Heart left ventricle (tissue), 13 donors: ENCODE results near the gene XNDC1N.

Experiments used
- POLR2A ChIP-seq, 2 donors: fragments of 450-650 bp; IDR thresholded peaks; one replicate each; pipeline ENCODE4 v1.6.1; 2017; ENCODE audit warnings: antibody characterized with exemption in 2 of 2, mild to moderate bottlenecking in 2 of 2, moderate library complexity in 2 of 2
- TF ChIP-seq, protein P1 (sequence below), 12 donors: fragments of 200-600 bp; sonication (generic) in 4 of 12; IDR thresholded peaks; one replicate each; pipeline versions ENCODE4 v1.5.0 to v1.8.0; 2018 to 2022; ENCODE audit warnings: antibody characterized with exemption in 12 of 12, mild to moderate bottlenecking in 5 of 12
- donor health status: ischemic (EF 13 %, LVEDD 7.1; RV severe dilation, severe dysfunction).
- donor health status: DM: no; HTN: yes; CAD: no.
- donor health status: DM: no; HTN: no; CAD: no.
- donor health status: ischemic (EF 25% LVEDD 6.9; RV normal size, moderate dysfunction).
- donor health status: ischemic (EF 25% LVEDD 5.7; RV mildly dilated, moderate dysfunction).
- donor health status: ischemic (EF 35%, LVEDD 5.7; RV mildly dilated, moderate dysfunction).
- donor health status: nonischemic (EF 11% LVEDD 7.7; RV severe dilation, severe dysfunction).
- donor health status: DM: yes; HTN: yes; CAD: no.
- donor health status: PGD.
- donor health status: ischemic (EF 29% LVEDD 5.4; RV normal size, mild dysfunction).
- donor health status: nonischemic (EF 23%, LVEDD 6.1; RV moderate dilation, normal function).

DNA sequence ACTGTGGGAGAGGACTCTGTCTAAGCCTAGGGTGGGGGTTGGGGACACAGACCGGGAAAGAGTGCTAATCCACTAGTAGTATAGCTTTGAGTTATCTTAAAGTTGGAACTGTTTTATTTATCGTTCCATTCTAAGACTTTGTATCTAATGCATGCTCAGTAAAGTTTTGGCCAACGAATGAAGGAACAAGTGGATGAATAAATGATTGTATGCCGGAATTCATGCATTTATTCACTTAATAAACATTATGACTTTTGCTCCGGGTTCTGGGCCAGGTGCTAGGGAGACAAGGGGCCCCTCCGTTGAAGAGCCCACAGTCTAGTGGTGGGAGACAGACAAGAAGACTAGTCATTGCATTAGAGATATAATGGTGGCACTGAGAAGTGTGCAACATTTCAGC lies 1.1 kb upstream of the XNDC1N start:
- TF ChIP-seq, protein P1, sequence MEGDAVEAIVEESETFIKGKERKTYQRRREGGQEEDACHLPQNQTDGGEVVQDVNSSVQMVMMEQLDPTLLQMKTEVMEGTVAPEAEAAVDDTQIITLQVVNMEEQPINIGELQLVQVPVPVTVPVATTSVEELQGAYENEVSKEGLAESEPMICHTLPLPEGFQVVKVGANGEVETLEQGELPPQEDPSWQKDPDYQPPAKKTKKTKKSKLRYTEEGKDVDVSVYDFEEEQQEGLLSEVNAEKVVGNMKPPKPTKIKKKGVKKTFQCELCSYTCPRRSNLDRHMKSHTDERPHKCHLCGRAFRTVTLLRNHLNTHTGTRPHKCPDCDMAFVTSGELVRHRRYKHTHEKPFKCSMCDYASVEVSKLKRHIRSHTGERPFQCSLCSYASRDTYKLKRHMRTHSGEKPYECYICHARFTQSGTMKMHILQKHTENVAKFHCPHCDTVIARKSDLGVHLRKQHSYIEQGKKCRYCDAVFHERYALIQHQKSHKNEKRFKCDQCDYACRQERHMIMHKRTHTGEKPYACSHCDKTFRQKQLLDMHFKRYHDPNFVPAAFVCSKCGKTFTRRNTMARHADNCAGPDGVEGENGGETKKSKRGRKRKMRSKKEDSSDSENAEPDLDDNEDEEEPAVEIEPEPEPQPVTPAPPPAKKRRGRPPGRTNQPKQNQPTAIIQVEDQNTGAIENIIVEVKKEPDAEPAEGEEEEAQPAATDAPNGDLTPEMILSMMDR (IDR thresholded peaks at IDR 0.05) = no peak
- TF ChIP-seq POLR2A (IDR thresholded peaks at IDR 0.05) = no peak
